ENCODE results near the gene TC2N. TPM values are rescaled to one million over a fixed set of nuclear protein-coding genes. Genes with fewer than 3 reads are reported as not detected.
A peak's percentile ranks its signal among the peaks of the same experiment; 100 is the strongest.

TC2N gene
- total RNA-seq, 4 donors from 2014 or later = 3.2 to 11.9 (median 7.2) TPM

- Histone ChIP-seq H3K4me3 (no peak overlapping the region), H3K4me1 (peaks cover 0 to 4% of the 10 kb centered on the region in 2 donors), H3K27ac (peak overlapping the region; percentile 25 to 48 (median 34)), H3K27me3 (peaks cover 0 to 6% (median 0%) of the 10 kb centered on the region in 3 donors), H3K9me3 (no peaks in the 10 kb centered on the region), H3K36me3 (no peaks in the 10 kb centered on the region)
- peak in 1 of 2 donors; percentile 29 for ATAC-seq
- TF ChIP-seq POLR2A (IDR thresholded peaks at IDR 0.05) (no peak), CTCF (IDR thresholded peaks at IDR 0.05 in 4 of 5, conservative IDR thresholded peaks at IDR 0.05 in 1 of 5) (no peak)
- intact Hi-C loops (cut with DNase I; ENCODE audit: low total_unique reads) = loop anchor here (5.0 kb wide), 1 partner anchor 110 kb away; no protein-coding TSS in a partner anchor
- in situ Hi-C loops (cut with MboI; ENCODE audit: low sequenced_read_pairs in 4 of 4) = no loop called here
- DNase-seq = peak in 1 of 2 donors; percentile 48
Measured at GRCh38 chr14:91897106-91897701, 29.9 kb upstream of the TC2N start.

GRCh38 chr14:91896419-91896818 lies 29.1 kb upstream of the TC2N start:
- Histone ChIP-seq H3K36me3 (no peaks in the 10 kb centered on the region), H3K4me1 (peaks cover 0 to 11% of the 10 kb centered on the region in 2 donors), H3K9me3 (no peaks in the 10 kb centered on the region), H3K4me3 (no peak overlapping the region), H3K27me3 (peaks cover 0 to 6% (median 0%) of the 10 kb centered on the region in 3 donors), H3K27ac (peak overlapping the region in 1 of 4 donors; percentile 25)
- no peak for TF ChIP-seq POLR2A (IDR thresholded peaks at IDR 0.05)
- no peak for TF ChIP-seq CTCF (IDR thresholded peaks at IDR 0.05 in 4 of 5, conservative IDR thresholded peaks at IDR 0.05 in 1 of 5)
- no peak for ATAC-seq
- no peak for DNase-seq
- in situ Hi-C loops (cut with MboI; ENCODE audit: low sequenced_read_pairs in 4 of 4) = no loop called here
- intact Hi-C loops (cut with DNase I; ENCODE audit: low total_unique reads) = loop anchor here (5.0 kb wide), 1 partner anchor 109 kb away; no protein-coding TSS in a partner anchor

- peak overlapping the region in 1 of 4 donors; percentile 0 for H3K27ac ChIP-seq
- no peak for ATAC-seq
- no peaks in the 10 kb centered on the region for H3K36me3 ChIP-seq
- intact Hi-C loops (cut with DNase I; ENCODE audit: low total_unique reads) (no loop called here), in situ Hi-C loops (cut with MboI; ENCODE audit: low sequenced_read_pairs in 4 of 4) (no loop called here)
- peaks cover 0 to 6% (median 0%) of the 10 kb centered on the region in 3 donors for H3K27me3 ChIP-seq
- H3K4me1 ChIP-seq = peaks cover 10% of the 10 kb centered on the region in 2 donors
- H3K9me3 ChIP-seq = no peaks in the 10 kb centered on the region
- H3K4me3 ChIP-seq = no peak overlapping the region
- no peak for TF ChIP-seq POLR2A (IDR thresholded peaks at IDR 0.05)
- no peak for TF ChIP-seq CTCF (IDR thresholded peaks at IDR 0.05 in 4 of 5, conservative IDR thresholded peaks at IDR 0.05 in 1 of 5)
- DNase-seq = no peak
Measured at GRCh38 chr14:91893669-91894068, 26.3 kb upstream of the TC2N start.

GRCh38 chr14:91893007-91893406 lies 25.7 kb upstream of the TC2N start:
- Histone ChIP-seq H3K9me3 (no peaks in the 10 kb centered on the region), H3K4me1 (peaks cover 10% of the 10 kb centered on the region in 2 donors), H3K27me3 (peaks cover 0 to 6% (median 0%) of the 10 kb centered on the region in 3 donors), H3K36me3 (no peaks in the 10 kb centered on the region), H3K4me3 (no peak overlapping the region), H3K27ac (peak overlapping the region in 1 of 4 donors; percentile 18)
- intact Hi-C loops (cut with DNase I; ENCODE audit: low total_unique reads) (no loop called here), in situ Hi-C loops (cut with MboI; ENCODE audit: low sequenced_read_pairs in 4 of 4) (no loop called here)
- no peak for ATAC-seq
- DNase-seq = no peak
- peak in 2 of 5 experiments; percentile 15 to 32 for TF ChIP-seq CTCF (IDR thresholded peaks at IDR 0.05 in 4 of 5, conservative IDR thresholded peaks at IDR 0.05 in 1 of 5)
- TF ChIP-seq POLR2A (IDR thresholded peaks at IDR 0.05) = no peak
